Neural cell (in vitro differentiated cells): ENCODE data around the gene TRIO. TPM values are rescaled to one million over a fixed set of nuclear protein-coding genes. Genes with fewer than 3 reads are reported as not detected.

Experiments used
- H2AFZ ChIP-seq: fragments of 200-600, 300-800 bp; sonication (generic), shearing (Covaris generic); 2 replicates; pipeline ENCODE4 v1.6.0; 2014; ENCODE audit warnings: low read depth, mild to moderate bottlenecking, antibody characterized with exemption, low read length, moderate library complexity
- H3F3A ChIP-seq: fragments of 200-600 bp; shearing (Covaris generic); 2 replicates; pipeline ENCODE4 v1.6.1; 2016; ENCODE audit warnings: mild to moderate bottlenecking, moderate library complexity, mixed read lengths, antibody characterized with exemption, low read length; ENCODE audit not compliant: insufficient read depth, poor library complexity, severe bottlenecking
- H3K27ac ChIP-seq: fragments of 200-600, 300-800 bp; sonication (generic), shearing (Covaris generic); 2 replicates; pipeline ENCODE4 v1.5.1; 2014; ENCODE audit warnings: mild to moderate bottlenecking, low read length, moderate library complexity
- H3K27me3 ChIP-seq: fragments of 300-800, 200-600 bp; sonication (generic), shearing (Covaris generic); 2 replicates; pipeline ENCODE4 v1.6.0; 2014; ENCODE audit warnings: mild to moderate bottlenecking, low read depth, low read length, moderate library complexity; ENCODE audit not compliant: insufficient read depth
- H3K36me3 ChIP-seq: fragments of 300-800, 200-600 bp; sonication (generic), shearing (Covaris generic); 2 replicates; pipeline ENCODE4 v1.5.1; 2014; ENCODE audit warnings: mild to moderate bottlenecking, antibody characterized with exemption, low read length, moderate library complexity; ENCODE audit not compliant: insufficient read depth
- H3K4me2 ChIP-seq: fragments of 300-800, 200-600 bp; sonication (generic), shearing (Covaris generic); 2 replicates; pipeline ENCODE4 v1.6.0; 2014; ENCODE audit warnings: mild to moderate bottlenecking, low read length
- H3K4me3 ChIP-seq: fragments of 300-800, 200-600 bp; sonication (generic), shearing (Covaris generic); 2 replicates; pipeline ENCODE4 v1.5.1; 2014; ENCODE audit warnings: mild to moderate bottlenecking, low read length, moderate library complexity
- H3K79me2 ChIP-seq: fragments of 200-600 bp; shearing (Covaris generic); replicated peaks from 2 replicates; pipeline ENCODE4 v1.6.0; 2014; ENCODE audit warnings: mild to moderate bottlenecking, low read length, moderate library complexity; ENCODE audit not compliant: insufficient read depth
- H3K9ac ChIP-seq: fragments of 300-800, 200-600 bp; sonication (generic), shearing (Covaris generic); 2 replicates; pipeline ENCODE4 v1.6.1; 2016; ENCODE audit warnings: mild to moderate bottlenecking, low read length, mixed read lengths
- H3K9me2 ChIP-seq: fragments of 200-600 bp; shearing (Covaris generic); 2 replicates; pipeline ENCODE4 v1.6.1; 2016; ENCODE audit warnings: mild to moderate bottlenecking, low read length, mixed read lengths; ENCODE audit not compliant: insufficient read depth
- H3K9me3 ChIP-seq: fragments of 200-600, 300-800 bp; sonication (generic), shearing (Covaris generic); 2 replicates; pipeline ENCODE4 v1.6.1; 2016; ENCODE audit warnings: mild to moderate bottlenecking, mixed run types, low read length, moderate library complexity, mixed read lengths
- H4K20me1 ChIP-seq: fragments of 200-600 bp; shearing (Covaris generic); 2 replicates; pipeline ENCODE4 v1.6.1; 2016; ENCODE audit warnings: mild to moderate bottlenecking, mixed run types; ENCODE audit not compliant: insufficient read depth
- CTCF ChIP-seq: fragments of 450-650 bp; IDR thresholded peaks from 2 replicates; pipeline ENCODE4 v1.5.1; 2014; ENCODE audit warnings: antibody characterized with exemption, mild to moderate bottlenecking, moderate library complexity; ENCODE audit not compliant: poor library complexity, severe bottlenecking
- EP300 ChIP-seq: fragments of 450-650 bp; conservative IDR thresholded peaks from 2 replicates; pipeline ENCODE4 v1.6.1; 2014; ENCODE audit warnings: antibody characterized with exemption, mild to moderate bottlenecking, moderate library complexity; ENCODE audit not compliant: poor library complexity, severe bottlenecking
- EZH2 ChIP-seq: fragments of 200-600, 300-800 bp; shearing (Covaris generic), sonication (generic); IDR thresholded peaks from 2 replicates; pipeline ENCODE4 v1.6.1; 2014; ENCODE audit warnings: antibody characterized with exemption, low read length, borderline replicate concordance, mild to moderate bottlenecking; ENCODE audit not compliant: insufficient read depth, poor library complexity, severe bottlenecking
- MXI1 ChIP-seq: fragments of 450-650 bp; conservative IDR thresholded peaks from 2 replicates; pipeline ENCODE4 v1.6.1; 2014; ENCODE audit warnings: antibody characterized with exemption, mild to moderate bottlenecking; ENCODE audit not compliant: poor library complexity, severe bottlenecking
- POLR2AphosphoS5 ChIP-seq: IDR thresholded peaks from 2 replicates; pipeline ENCODE4 v1.6.1; 2012
- RAD21 ChIP-seq: fragments of 450-650 bp; conservative IDR thresholded peaks from 2 replicates; pipeline ENCODE4 v1.6.1; 2014; ENCODE audit warnings: antibody characterized with exemption, mild to moderate bottlenecking, moderate library complexity
- REST ChIP-seq: IDR thresholded peaks from 2 replicates; pipeline ENCODE4 v1.6.1; 2012; ENCODE audit warnings: borderline replicate concordance
- SMC3 ChIP-seq: fragments of 450-650 bp; conservative IDR thresholded peaks from 2 replicates; pipeline ENCODE4 v1.6.1; 2014; ENCODE audit warnings: antibody characterized with exemption, mild to moderate bottlenecking, moderate library complexity; ENCODE audit not compliant: poor library complexity
- TAF1 ChIP-seq: IDR thresholded peaks from 2 replicates; pipeline ENCODE4 v1.6.1; 2012; ENCODE audit warnings: low read depth
- polyA plus RNA-seq: library from polyadenylated mRNA; depleted of rRNA; stranded (reverse); fragments of >200 nt; gene quantifications from 2 replicates; pipeline ENCODE4 v1.2.3, GENCODE V29; 2014

The TRIO gene
- polyA plus RNA-seq, 1 donor from 2014 or later, result 168 TPM

GRCh38 chr5:14327624-14328023 is 184.5 kb downstream of the TRIO start:
- no peak overlapping the region for H3K9ac ChIP-seq
- H3K4me3 ChIP-seq, result no peak overlapping the region
- TF ChIP-seq POLR2AphosphoS5 (no peak), MXI1 (no peak), EP300 (no peak), RAD21 (no peak), REST (no peak), CTCF (no peak), EZH2 (no peak), SMC3 (no peak), TAF1 (no peak)
- no peaks in the 10 kb centered on the region for H3K79me2 ChIP-seq
- no peak overlapping the region for H2AFZ ChIP-seq
- no peaks in the 10 kb centered on the region for H3K36me3 ChIP-seq
- H4K20me1 ChIP-seq, result no peaks in the 10 kb centered on the region
- peaks cover 4% of the 10 kb centered on the region for H3F3A ChIP-seq
- no peaks in the 10 kb centered on the region for H3K9me3 ChIP-seq
- no peak overlapping the region for H3K4me2 ChIP-seq
- no peak overlapping the region for H3K27ac ChIP-seq
- no peaks in the 10 kb centered on the region for H3K27me3 ChIP-seq
- no peaks in the 10 kb centered on the region for H3K9me2 ChIP-seq

- H3K27me3 ChIP-seq, result no peaks in the 10 kb centered on the region
- TF ChIP-seq MXI1 (no peak), CTCF (no peak), POLR2AphosphoS5 (no peak), EP300 (no peak), EZH2 (no peak), RAD21 (no peak), SMC3 (no peak), REST (no peak), TAF1 (no peak)
- H3K9me2 ChIP-seq, result no peaks in the 10 kb centered on the region
- H3K4me3 ChIP-seq, result no peak overlapping the region
- H4K20me1 ChIP-seq, result no peaks in the 10 kb centered on the region
- H3K9ac ChIP-seq, result no peak overlapping the region
- peaks cover 4% of the 10 kb centered on the region for H3F3A ChIP-seq
- H3K36me3 ChIP-seq, result no peaks in the 10 kb centered on the region
- no peaks in the 10 kb centered on the region for H3K79me2 ChIP-seq
- H2AFZ ChIP-seq, result no peak overlapping the region
- no peaks in the 10 kb centered on the region for H3K9me3 ChIP-seq
- H3K27ac ChIP-seq, result no peak overlapping the region
- H3K4me2 ChIP-seq, result no peak overlapping the region
These were observed 185.0 kb downstream of the TRIO start for GRCh38 chr5:14328144-14328543.
